ENCODE measurements around the gene SPAG16.
"Not testable (repeated sequence)": the region's sequence is repeated elsewhere in the genome, so short reads cannot be mapped to it uniquely, and the experiment has no call there.

Gene SPAG16

GRCh38 chr2:213408426-213409070 lies 124.3 kb downstream of the SPAG16 start:
- DNase-seq (ENCODE audit: low read depth in 2 of 2) = not testable (repeated sequence)

DNA sequence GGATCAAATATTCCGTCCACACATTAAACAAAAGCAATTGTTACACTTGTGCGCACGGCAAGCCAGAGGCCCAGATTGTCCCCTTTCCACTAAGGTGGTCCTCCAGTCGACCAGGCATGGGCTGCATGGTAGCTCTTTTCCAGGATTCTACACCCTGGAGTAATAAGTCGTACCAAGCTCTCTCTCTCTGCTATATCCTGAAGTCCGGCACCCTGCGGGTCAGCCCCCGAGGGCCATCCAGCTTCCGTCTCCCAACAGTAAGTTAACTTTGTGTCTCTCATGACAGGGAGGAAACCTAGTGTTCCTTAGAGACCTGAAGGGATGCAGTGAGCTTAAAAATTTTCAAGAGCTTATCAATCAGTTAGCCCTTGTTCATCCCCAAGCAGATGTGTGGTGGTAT lies 126.4 kb downstream of the SPAG16 start:
- DNase-seq (ENCODE audit: low read depth in 2 of 2) = not testable (repeated sequence)

DNA sequence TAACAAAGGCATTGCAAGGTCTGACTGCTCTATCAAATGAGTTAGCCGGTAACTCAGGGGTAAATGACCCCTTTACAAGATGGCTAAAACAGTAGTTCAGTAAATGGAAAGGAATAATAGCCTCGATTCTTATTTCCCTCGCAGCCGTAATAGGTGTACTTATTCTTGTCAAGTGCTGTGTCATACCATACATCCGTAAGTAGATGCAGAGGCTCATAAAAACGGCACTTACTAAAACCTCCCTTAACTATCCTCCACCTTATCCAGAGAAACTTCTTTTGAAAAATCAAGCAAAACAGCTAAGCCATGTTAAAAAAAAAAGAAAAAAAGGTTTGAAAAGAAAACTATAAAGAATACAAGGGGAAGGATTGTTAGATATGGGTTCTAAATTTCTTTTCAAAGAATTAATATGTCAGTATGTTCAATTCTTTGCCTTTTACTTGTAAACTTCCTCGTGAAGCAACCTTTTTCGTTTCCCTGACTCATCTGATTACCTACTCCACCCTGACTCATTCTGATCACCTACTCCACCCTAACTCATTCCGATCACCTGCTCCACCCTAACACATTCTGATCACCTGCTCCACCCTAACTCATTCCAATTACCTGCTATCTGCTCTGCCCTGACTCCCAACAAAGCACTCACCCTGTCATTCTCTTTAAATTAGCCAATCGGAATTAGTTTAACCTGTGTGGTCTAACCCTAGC lies 127.5 kb downstream of the SPAG16 start:
- no peak for DNase-seq (ENCODE audit: low read depth in 2 of 2)

GRCh38 chr2:213415093-213415492 lies 130.8 kb downstream of the SPAG16 start:
- no peak for DNase-seq (ENCODE audit: low read depth in 2 of 2)

DNA sequence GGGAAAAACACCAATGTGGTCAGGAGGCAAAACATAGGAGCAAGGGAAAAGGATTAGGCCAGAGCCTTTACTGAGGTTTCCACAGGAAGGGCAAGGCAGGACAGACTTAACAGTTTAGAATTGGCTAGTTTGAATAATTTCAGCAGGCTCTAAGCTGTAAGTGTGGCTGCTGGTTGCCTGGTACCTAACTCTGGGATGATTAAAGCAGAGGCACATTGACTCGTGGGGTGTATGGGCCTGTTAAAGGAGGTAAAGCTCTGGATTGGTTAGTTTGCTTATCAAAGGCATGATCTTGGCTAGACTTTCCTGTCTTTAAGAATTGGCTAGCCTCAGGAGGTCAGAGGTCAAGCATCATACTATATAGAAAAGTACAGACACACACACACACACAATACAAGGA lies 132.6 kb downstream of the SPAG16 start:
- no peak for DNase-seq (ENCODE audit: low read depth in 2 of 2)

DNA sequence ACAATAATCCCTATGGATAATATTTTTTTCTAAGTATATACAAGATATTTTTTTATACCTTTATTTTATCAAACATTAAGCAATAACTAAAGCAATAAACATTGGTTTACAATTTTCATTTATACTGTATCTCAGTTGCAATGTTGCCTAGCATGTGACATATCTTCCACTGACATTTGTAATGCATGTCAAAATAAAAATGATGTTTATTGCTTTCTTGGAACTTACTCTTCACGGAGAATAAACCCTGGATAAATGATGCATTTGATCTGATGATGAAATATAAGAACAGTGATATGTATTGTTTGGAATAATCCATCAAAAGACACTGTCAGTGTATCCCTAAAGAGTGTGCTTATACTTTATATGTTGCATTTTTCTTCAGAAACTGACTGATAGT lies 135.7 kb downstream of the SPAG16 start:
- no peak for DNase-seq (ENCODE audit: low read depth in 2 of 2)

- no peak for DNase-seq (ENCODE audit: low read depth in 2 of 2)
These were observed 136.6 kb downstream of the SPAG16 start for GRCh38 chr2:213420828-213421385.

- DNase-seq (ENCODE audit: low read depth in 2 of 2) = no peak
These were observed 137.9 kb downstream of the SPAG16 start for GRCh38 chr2:213422211-213422610.

- no peak for DNase-seq (ENCODE audit: low read depth in 2 of 2)
These were observed 141.4 kb downstream of the SPAG16 start for GRCh38 chr2:213425618-213426017.

DNA sequence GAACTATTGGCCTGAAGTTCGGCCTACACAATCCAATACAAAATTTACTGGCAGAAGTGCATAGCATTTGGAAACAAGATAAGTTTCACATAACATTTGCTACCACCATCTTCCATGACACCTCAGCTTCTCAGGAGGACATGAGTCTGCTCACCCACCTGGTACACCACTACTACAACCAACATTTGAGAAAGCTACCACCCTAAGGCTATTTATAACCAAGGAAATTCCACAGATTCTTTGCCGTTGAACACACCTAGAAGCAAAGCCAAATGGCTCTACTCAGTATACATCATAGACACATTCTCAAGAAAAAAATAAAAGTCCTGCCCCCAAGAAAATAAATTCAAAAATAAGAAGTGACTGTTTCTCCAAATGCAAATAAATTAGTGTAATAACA lies 145.3 kb downstream of the SPAG16 start:
- no peak for DNase-seq (ENCODE audit: low read depth in 2 of 2)

DNA sequence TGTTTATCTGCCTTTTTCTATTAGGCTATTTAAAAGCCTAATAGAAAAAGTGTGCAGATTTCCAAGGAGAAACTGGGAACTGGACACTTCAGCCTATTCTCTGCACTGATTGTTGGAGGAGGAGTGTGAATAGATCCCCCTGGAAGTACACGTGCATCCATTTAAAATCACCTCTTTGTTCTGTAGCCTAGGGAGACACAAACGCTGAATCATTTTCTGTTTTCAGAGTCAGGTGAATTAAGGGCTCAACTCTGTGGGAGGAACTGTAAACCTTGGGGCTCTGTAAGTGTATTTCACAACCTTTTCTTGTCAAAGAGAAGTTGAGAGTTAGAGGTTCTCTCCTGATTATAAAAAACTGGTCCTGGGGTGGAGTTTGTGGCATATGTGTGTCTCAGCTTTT lies 159.7 kb downstream of the SPAG16 start:
- no peak for DNase-seq (ENCODE audit: low read depth in 2 of 2)

DNA sequence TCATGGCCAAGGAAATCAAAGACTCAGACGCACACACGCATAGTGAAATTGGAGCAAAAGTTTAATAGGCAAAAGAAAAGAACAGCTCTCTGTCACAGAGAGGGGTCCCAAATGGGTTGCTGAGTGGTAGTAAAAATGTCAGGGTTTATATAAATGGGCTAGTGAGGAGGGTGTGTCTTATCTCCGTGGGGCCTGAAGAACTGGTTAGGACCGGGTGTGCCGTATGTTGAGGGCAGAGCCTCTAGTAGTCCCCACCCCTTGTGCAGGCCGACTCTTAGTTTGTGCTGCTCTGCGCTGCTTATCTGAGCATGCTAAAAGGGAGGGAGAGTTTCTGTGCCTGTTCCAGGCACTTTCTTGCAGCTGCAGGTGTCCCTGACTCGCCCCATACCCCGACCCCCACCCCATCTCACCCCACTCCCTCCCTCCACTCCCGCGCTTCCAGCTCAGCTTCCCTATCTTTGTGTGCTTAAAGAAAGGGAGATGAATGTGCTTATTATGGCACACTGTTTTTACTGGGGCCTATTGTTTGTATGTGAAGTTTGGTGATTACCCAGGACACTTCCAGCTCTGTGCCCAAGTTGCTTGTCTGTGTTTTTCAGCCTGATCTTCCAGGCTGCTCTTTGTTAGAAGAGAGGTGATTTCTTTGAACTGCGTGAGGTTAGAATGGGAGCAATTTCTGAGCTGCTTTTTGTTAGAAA lies 167.4 kb downstream of the SPAG16 start:
- DNase-seq (ENCODE audit: low read depth in 2 of 2) = no peak

- no peak for DNase-seq (ENCODE audit: low read depth in 2 of 2)
These were observed 171.2 kb downstream of the SPAG16 start for GRCh38 chr2:213455316-213456008.

- no peak for DNase-seq (ENCODE audit: low read depth in 2 of 2)
These were observed 191.2 kb downstream of the SPAG16 start for GRCh38 chr2:213475433-213475832.

DNA sequence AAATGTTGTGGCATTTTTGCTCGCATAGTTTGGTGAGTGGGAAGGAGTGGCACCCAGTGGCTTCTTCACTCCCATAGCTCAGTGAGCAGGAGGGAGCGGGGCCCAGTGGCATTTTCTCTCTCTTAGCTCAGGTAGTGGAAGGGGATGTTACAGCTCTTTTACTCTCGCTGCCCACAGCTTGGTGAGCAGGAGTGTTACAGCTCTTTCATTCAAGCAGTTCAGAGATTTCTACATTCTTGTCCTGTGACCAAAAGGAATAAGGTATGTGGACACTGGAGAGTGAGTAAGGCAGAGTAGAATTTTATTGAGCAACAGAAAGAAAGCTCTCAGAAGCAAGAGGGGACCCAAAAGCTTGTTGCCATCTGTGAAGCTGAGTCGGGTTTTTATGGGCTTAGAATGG lies 192.4 kb downstream of the SPAG16 start:
- no peak for DNase-seq (ENCODE audit: low read depth in 2 of 2)

DNA sequence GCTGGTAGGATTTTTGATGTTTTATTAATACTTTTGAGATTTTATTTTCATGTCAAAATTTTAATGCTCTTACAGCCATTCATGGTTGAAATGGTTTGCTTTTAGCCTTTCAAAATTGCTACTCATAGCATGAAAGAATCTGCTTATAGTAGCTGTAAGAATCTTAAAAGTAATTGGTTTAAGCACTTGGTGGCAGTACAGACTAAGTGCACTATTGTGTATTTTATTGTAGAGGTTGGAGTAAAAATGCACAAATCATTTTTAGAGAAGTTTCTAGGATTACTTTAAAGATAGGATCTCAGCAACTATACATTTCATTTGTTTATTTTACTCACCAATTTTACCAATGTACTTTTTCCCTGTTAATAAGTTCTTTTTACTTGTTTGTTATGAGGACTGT lies 205.8 kb downstream of the SPAG16 start:
- no peak for DNase-seq (ENCODE audit: low read depth in 2 of 2)

- DNase-seq (ENCODE audit: low read depth in 2 of 2) = no peak
These were observed 207.1 kb downstream of the SPAG16 start for GRCh38 chr2:213491376-213491775.

GRCh38 chr2:213496226-213496625 lies 212.0 kb downstream of the SPAG16 start:
- DNase-seq (ENCODE audit: low read depth in 2 of 2) = no peak

DNA sequence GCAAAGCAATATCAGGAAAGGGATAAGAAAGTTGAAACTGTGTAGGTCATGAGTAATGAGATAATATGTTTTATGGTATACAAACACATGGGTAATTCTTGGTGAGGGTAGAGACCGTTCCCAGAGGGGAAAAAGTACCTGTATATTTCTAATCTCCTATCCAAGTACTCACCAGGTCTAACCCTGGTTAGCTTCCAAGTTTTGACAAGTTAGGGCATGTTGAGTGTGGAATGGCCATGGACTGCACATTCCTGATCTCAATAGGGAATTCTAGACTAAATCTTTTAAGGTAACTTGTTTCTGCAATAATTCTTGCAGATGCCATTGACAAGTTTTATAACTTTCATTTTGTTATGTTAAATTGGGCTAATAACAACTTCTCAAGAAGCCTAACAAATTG lies 216.6 kb downstream of the SPAG16 start:
- DNase-seq (ENCODE audit: low read depth in 2 of 2) = no peak

GRCh38 chr2:213524164-213524563 lies 239.9 kb downstream of the SPAG16 start:
- no peak for DNase-seq (ENCODE audit: low read depth in 2 of 2)

DNA sequence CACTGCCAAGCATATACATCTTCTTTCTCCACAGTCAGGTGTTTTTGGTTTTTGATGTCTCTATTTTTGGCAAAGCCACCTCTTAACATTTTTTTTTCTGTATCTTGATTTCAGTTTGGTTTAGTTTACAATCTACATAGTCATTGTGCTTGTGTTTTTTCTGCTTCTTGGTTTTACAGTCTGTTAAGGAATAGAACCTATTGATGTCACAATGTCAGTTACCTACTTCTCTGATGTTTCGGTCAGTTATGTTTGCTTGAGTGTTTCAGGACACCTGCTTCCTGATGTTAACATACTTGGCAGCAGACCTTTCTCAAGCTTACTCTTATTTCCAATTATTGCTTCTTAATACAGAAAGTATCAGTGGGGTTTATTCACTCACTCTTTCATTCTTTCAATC lies 253.3 kb downstream of the SPAG16 start:
- no peak for DNase-seq (ENCODE audit: low read depth in 2 of 2)

DNA sequence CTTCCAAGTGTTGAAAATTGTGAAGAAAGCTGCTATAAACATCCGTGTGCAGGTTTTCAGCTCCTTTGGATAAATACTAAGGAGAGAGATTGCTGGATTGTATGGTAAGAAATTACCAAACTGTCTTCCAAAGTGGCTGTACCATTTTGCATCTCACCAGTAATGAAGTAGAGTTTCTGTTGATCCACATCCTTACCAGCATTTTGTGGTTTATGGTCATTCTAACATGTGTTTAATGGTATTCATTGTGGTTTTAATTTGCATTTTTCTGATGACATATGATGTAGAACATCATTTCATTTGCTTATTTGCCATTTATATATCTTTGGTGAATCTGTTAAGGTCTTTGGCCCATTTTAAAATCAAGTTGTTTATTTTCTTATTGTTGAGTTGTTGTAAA lies 260.7 kb downstream of the SPAG16 start:
- DNase-seq (ENCODE audit: low read depth in 2 of 2) = no peak

Data from stimulated activated CD8-positive, alpha-beta memory T cell treated with anti-CD3 and anti-CD28 coated beads, Interleukin-7, amount 100 ng/mL, for 1 hour (primary cell).